ENCODE measurements around the gene PLXNA4.

Gene PLXNA4

DNA sequence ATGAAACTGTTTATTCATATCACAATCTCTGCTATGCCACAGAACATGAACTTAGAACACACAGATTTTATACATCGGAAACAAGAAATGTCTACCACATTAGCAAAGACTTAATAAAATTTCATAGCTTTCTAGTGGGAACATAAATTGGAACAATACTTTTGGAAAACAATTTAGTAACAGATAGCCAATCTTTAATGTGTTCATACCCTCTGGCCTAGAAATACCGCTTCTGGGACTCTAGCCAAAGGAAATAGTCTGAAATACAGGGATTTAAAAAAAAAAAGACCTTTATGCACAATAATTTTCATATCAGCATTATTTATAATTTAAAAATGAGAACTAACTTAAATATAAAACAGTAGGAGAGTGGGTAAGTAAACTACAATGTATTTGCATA lies 168.5 kb downstream of the PLXNA4 start:
- DNase-seq: no peak
- H3K36me3 ChIP-seq (ENCODE audit: control insufficient read depth in 1 of 2, insufficient read depth in 2 of 2, low read length in 2 of 2): no peaks in the 10 kb centered on the region
- no peak overlapping the region for H4K91ac ChIP-seq (ENCODE audit: low read depth, low read length)
- no peaks in the 10 kb centered on the region for H3K27me3 ChIP-seq (ENCODE audit: insufficient read depth, low read length)
- H2BK120ac ChIP-seq (ENCODE audit: insufficient read depth, low read length, poor library complexity): no peak overlapping the region
- no peak overlapping the region for H2AFZ ChIP-seq (ENCODE audit: insufficient read depth, low read length, poor library complexity)
- H3K4me1 ChIP-seq (ENCODE audit: control insufficient read depth in 1 of 2, insufficient read depth in 2 of 2, low read length in 2 of 2): no peaks in the 10 kb centered on the region
- H3K27ac ChIP-seq (ENCODE audit: low read depth, low read length): no peak overlapping the region
- H3K9me3 ChIP-seq (ENCODE audit: insufficient read depth, low read depth, low read length): no peaks in the 10 kb centered on the region
- no peaks in the 10 kb centered on the region for H3K79me1 ChIP-seq (ENCODE audit: low read length)
- no peak overlapping the region for H4K12ac ChIP-seq (ENCODE audit: low read depth, low read length)
- H3K9ac ChIP-seq (ENCODE audit: low read length): no peak overlapping the region
- H3K14ac ChIP-seq (ENCODE audit: low read length): no peak overlapping the region
- no peak overlapping the region for H2AK5ac ChIP-seq (ENCODE audit: low read length)
- WGBS (ENCODE audit: extremely low coverage, insufficient coverage, insufficient read length): no CpG with 5 or more reads among the region's 2 CpGs
- no peak overlapping the region for H3K4ac ChIP-seq (ENCODE audit: low read depth, low read length)
- H3K4me2 ChIP-seq (ENCODE audit: low read length): no peak overlapping the region
- H3K79me2 ChIP-seq (ENCODE audit: control insufficient read depth, insufficient read depth, low read length, poor library complexity): no peaks in the 10 kb centered on the region
- no peak overlapping the region for H2BK12ac ChIP-seq (ENCODE audit: low read length)
- no peak overlapping the region for H3K23ac ChIP-seq (ENCODE audit: low read length)
- H2BK5ac ChIP-seq (ENCODE audit: low read depth, low read length, poor library complexity): no peak overlapping the region
- no peak overlapping the region for H4K8ac ChIP-seq (ENCODE audit: low read depth, low read length)
- H3K4me3 ChIP-seq (ENCODE audit: low read depth, low read length): no peak overlapping the region
- H3K18ac ChIP-seq (ENCODE audit: low read length): no peak overlapping the region

DNA sequence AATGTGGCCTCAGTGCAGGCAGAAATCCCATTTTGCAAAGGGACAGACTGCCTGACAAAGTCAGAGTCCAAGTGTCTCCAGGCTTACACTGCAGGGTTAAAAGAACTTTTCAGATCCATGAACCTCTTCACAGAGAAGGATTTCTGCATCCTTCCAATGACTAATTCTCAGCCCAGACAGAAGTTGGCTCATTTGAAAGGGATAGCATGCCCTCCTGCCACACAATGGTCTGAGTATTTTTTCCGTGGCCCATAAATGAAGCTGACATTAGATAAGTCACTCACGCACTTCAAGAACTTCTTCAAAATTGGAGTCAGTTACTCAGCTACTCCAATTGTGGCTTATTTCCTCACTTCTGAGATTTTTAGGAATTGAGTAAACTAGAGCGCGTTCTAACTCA lies 170.2 kb downstream of the PLXNA4 start:
- Histone ChIP-seq H3K4me3 (ENCODE audit: low read depth, low read length) (no peak overlapping the region), H3K9ac (ENCODE audit: low read length) (no peak overlapping the region), H4K12ac (ENCODE audit: low read depth, low read length) (no peak overlapping the region), H4K91ac (ENCODE audit: low read depth, low read length) (no peak overlapping the region), H3K4ac (ENCODE audit: low read depth, low read length) (no peak overlapping the region), H3K27ac (ENCODE audit: low read depth, low read length) (no peak overlapping the region), H3K36me3 (ENCODE audit: control insufficient read depth in 1 of 2, insufficient read depth in 2 of 2, low read length in 2 of 2) (no peaks in the 10 kb centered on the region), H2BK120ac (ENCODE audit: insufficient read depth, low read length, poor library complexity) (no peak overlapping the region), H3K23ac (ENCODE audit: low read length) (no peak overlapping the region), H2BK12ac (ENCODE audit: low read length) (no peak overlapping the region), H4K8ac (ENCODE audit: low read depth, low read length) (no peak overlapping the region), H2AK5ac (ENCODE audit: low read length) (no peak overlapping the region), H3K14ac (ENCODE audit: low read length) (no peak overlapping the region), H2AFZ (ENCODE audit: insufficient read depth, low read length, poor library complexity) (no peak overlapping the region), H3K9me3 (ENCODE audit: insufficient read depth, low read depth, low read length) (no peaks in the 10 kb centered on the region), H3K79me1 (ENCODE audit: low read length) (no peaks in the 10 kb centered on the region), H3K18ac (ENCODE audit: low read length) (no peak overlapping the region), H3K4me2 (ENCODE audit: low read length) (no peak overlapping the region), H3K4me1 (ENCODE audit: control insufficient read depth in 1 of 2, insufficient read depth in 2 of 2, low read length in 2 of 2) (no peaks in the 10 kb centered on the region), H2BK5ac (ENCODE audit: low read depth, low read length, poor library complexity) (no peak overlapping the region), H3K79me2 (ENCODE audit: control insufficient read depth, insufficient read depth, low read length, poor library complexity) (no peaks in the 10 kb centered on the region), H3K27me3 (ENCODE audit: insufficient read depth, low read length) (no peaks in the 10 kb centered on the region)
- no peak for DNase-seq
- WGBS (ENCODE audit: extremely low coverage, insufficient coverage, insufficient read length): no CpG with 5 or more reads among the region's 4 CpGs

DNA sequence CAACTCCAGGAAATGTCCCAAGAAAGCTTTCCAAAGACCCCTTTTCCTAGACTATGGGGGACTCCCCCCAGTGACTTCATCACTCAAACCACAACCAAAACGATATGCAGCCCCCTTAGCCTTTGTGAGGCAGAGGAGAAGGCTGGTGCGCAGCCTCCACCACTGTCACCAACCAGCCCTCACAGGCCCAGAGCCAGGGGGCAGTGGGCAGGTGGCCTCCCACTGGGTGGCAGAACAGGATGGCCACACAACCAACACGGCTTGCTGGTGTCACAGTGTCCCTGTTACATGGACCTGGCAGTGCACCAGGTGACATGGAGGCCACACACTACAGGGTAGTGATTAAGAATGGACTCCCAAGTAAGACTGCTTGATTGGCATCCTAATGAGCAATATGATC lies 172.0 kb downstream of the PLXNA4 start:
- Histone ChIP-seq H3K4me1 (ENCODE audit: control insufficient read depth in 1 of 2, insufficient read depth in 2 of 2, low read length in 2 of 2) (no peaks in the 10 kb centered on the region), H2BK120ac (ENCODE audit: insufficient read depth, low read length, poor library complexity) (no peak overlapping the region), H3K4me2 (ENCODE audit: low read length) (no peak overlapping the region), H3K4me3 (ENCODE audit: low read depth, low read length) (no peak overlapping the region), H3K27me3 (ENCODE audit: insufficient read depth, low read length) (no peaks in the 10 kb centered on the region), H4K12ac (ENCODE audit: low read depth, low read length) (no peak overlapping the region), H2BK5ac (ENCODE audit: low read depth, low read length, poor library complexity) (no peak overlapping the region), H3K9ac (ENCODE audit: low read length) (no peak overlapping the region), H3K79me1 (ENCODE audit: low read length) (no peaks in the 10 kb centered on the region), H2BK12ac (ENCODE audit: low read length) (no peak overlapping the region), H4K91ac (ENCODE audit: low read depth, low read length) (no peak overlapping the region), H3K79me2 (ENCODE audit: control insufficient read depth, insufficient read depth, low read length, poor library complexity) (no peaks in the 10 kb centered on the region), H3K27ac (ENCODE audit: low read depth, low read length) (no peak overlapping the region), H4K8ac (ENCODE audit: low read depth, low read length) (no peak overlapping the region), H3K18ac (ENCODE audit: low read length) (no peak overlapping the region), H2AFZ (ENCODE audit: insufficient read depth, low read length, poor library complexity) (no peak overlapping the region), H3K14ac (ENCODE audit: low read length) (no peak overlapping the region), H3K23ac (ENCODE audit: low read length) (no peak overlapping the region), H2AK5ac (ENCODE audit: low read length) (no peak overlapping the region), H3K9me3 (ENCODE audit: insufficient read depth, low read depth, low read length) (no peaks in the 10 kb centered on the region), H3K36me3 (ENCODE audit: control insufficient read depth in 1 of 2, insufficient read depth in 2 of 2, low read length in 2 of 2) (no peaks in the 10 kb centered on the region), H3K4ac (ENCODE audit: low read depth, low read length) (no peak overlapping the region)
- no peak for DNase-seq
- WGBS (ENCODE audit: extremely low coverage, insufficient coverage, insufficient read length): no CpG with 5 or more reads among the region's 3 CpGs

DNA sequence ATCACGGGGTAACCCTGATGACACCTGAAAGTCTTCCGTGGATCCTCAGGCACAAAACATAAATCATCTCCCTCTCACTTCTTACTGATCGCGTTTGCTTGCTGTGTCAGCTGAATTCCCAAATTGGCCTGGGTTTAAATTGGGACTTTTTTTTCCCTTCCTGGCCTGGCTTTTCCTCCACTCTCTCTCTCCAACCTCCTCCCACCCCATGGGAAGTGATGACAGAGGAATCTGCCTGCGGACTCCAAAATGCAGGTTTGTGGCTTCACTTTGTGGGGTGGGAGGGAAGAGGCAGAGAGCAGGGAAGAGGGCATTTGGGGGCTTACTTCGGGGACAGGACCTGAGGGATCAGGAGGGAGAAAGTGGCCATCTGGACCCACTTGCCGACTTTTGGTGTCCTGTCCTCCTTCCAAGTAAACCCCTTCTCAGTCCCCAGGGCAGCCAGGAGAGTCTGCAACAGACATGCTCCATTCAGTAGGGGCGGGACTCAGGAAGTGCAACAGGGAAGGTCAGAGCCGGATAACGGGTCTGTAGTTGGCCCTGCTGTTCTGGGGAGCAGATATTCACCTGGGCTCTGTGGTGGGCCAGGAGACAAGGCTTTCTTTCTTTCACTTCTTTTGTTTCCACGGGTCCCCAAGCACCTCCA lies 172.7 kb downstream of the PLXNA4 start:
- Histone ChIP-seq H4K12ac (ENCODE audit: low read depth, low read length) (no peak overlapping the region), H2BK5ac (ENCODE audit: low read depth, low read length, poor library complexity) (no peak overlapping the region), H3K36me3 (ENCODE audit: control insufficient read depth in 1 of 2, insufficient read depth in 2 of 2, low read length in 2 of 2) (no peaks in the 10 kb centered on the region), H2BK120ac (ENCODE audit: insufficient read depth, low read length, poor library complexity) (no peak overlapping the region), H3K4ac (ENCODE audit: low read depth, low read length) (no peak overlapping the region), H3K79me2 (ENCODE audit: control insufficient read depth, insufficient read depth, low read length, poor library complexity) (no peaks in the 10 kb centered on the region), H3K14ac (ENCODE audit: low read length) (no peak overlapping the region), H4K91ac (ENCODE audit: low read depth, low read length) (no peak overlapping the region), H3K18ac (ENCODE audit: low read length) (no peak overlapping the region), H2BK12ac (ENCODE audit: low read length) (no peak overlapping the region), H3K9me3 (ENCODE audit: insufficient read depth, low read depth, low read length) (no peaks in the 10 kb centered on the region), H3K23ac (ENCODE audit: low read length) (no peak overlapping the region), H3K9ac (ENCODE audit: low read length) (no peak overlapping the region), H4K8ac (ENCODE audit: low read depth, low read length) (no peak overlapping the region), H3K4me3 (ENCODE audit: low read depth, low read length) (no peak overlapping the region), H2AK5ac (ENCODE audit: low read length) (no peak overlapping the region), H3K27ac (ENCODE audit: low read depth, low read length) (no peak overlapping the region), H3K4me1 (ENCODE audit: control insufficient read depth in 1 of 2, insufficient read depth in 2 of 2, low read length in 2 of 2) (no peaks in the 10 kb centered on the region), H2AFZ (ENCODE audit: insufficient read depth, low read length, poor library complexity) (no peak overlapping the region), H3K79me1 (ENCODE audit: low read length) (no peaks in the 10 kb centered on the region), H3K4me2 (ENCODE audit: low read length) (no peak overlapping the region), H3K27me3 (ENCODE audit: insufficient read depth, low read length) (no peaks in the 10 kb centered on the region)
- no CpG with 5 or more reads among the region's 11 CpGs for WGBS (ENCODE audit: extremely low coverage, insufficient coverage, insufficient read length)
- no peak for DNase-seq

Data from trophoblast cell (in vitro differentiated cells and primary cell).